C4-2B (cell line): ENCODE data around the gene RTN1.
A peak's percentile ranks its signal among the peaks of the same experiment; 100 is the strongest.

ENCODE experiments used
- H3K27ac ChIP-seq: fragments of 450-650 bp; 2 replicates; pipeline ENCODE4 v1.5.1; 2017
- ZFX ChIP-seq: fragments of 450-650 bp; IDR thresholded peaks from 2 replicates; pipeline ENCODE4 v1.6.1; 2017
- TF ChIP-seq, protein P1 (sequence below): fragments of 450-650 bp; conservative IDR thresholded peaks from 2 replicates; pipeline ENCODE4 v1.5.1; 2017; ENCODE audit warnings: mild to moderate bottlenecking

Gene RTN1

DNA sequence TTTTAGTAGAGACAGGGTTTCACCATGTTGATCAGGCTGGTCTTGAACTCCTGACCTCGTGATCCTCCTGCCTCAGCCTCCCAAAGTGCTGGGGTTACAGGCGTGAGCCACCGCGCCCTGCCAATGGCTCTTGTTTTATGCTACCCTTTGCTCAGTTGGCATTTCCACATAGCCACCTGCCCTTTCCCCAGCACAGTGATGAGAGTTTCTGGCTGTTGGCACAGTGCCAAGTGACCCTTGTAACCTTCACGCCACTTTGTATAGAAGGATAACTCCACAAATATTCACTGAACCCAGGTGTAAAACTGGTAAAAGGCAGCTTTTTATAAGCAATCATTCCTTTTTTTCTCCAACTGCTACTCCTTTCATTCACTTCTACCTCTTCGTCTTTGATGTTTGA lies 275.5 kb downstream of the RTN1 start:
- no peak overlapping the region for H3K27ac ChIP-seq
- TF ChIP-seq, protein P1, sequence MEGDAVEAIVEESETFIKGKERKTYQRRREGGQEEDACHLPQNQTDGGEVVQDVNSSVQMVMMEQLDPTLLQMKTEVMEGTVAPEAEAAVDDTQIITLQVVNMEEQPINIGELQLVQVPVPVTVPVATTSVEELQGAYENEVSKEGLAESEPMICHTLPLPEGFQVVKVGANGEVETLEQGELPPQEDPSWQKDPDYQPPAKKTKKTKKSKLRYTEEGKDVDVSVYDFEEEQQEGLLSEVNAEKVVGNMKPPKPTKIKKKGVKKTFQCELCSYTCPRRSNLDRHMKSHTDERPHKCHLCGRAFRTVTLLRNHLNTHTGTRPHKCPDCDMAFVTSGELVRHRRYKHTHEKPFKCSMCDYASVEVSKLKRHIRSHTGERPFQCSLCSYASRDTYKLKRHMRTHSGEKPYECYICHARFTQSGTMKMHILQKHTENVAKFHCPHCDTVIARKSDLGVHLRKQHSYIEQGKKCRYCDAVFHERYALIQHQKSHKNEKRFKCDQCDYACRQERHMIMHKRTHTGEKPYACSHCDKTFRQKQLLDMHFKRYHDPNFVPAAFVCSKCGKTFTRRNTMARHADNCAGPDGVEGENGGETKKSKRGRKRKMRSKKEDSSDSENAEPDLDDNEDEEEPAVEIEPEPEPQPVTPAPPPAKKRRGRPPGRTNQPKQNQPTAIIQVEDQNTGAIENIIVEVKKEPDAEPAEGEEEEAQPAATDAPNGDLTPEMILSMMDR = no peak
- no peak for TF ChIP-seq ZFX

DNA sequence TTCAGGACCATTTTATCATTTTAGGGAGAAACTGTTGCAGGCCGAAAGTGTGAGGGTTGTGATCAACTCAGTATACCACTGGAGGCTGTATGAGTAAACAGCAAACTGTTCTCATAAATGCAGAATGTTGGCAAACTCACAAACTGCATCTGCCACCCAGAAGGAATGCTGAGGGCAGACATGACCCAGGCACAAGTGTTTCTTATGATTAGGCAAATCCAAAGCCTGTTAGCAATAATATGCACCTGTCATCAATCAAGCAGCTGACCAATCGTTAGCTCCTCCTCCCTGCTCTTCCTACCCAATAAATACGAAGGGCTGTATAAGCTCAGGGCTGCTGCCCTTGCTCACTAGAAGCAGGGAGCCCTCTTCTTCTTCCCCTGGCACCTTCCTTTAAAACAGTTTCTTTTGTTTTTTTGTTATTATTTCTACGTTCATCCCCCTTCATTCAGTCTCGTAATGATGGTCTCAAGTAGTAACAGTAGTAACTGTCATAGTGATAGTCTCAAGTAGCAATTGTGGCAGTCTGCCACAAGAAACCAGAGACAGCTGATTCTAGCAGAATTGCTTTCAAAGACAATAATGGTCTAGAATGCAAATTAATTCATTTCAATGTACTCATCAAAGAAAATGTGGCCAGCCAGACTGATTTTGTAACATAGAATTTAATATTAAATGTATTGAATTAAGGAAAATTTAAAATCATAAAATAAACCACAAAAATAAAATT lies 278.8 kb downstream of the RTN1 start:
- H3K27ac ChIP-seq = no peak overlapping the region
- TF ChIP-seq, protein P1 = no peak
- TF ChIP-seq ZFX = no peak

DNA sequence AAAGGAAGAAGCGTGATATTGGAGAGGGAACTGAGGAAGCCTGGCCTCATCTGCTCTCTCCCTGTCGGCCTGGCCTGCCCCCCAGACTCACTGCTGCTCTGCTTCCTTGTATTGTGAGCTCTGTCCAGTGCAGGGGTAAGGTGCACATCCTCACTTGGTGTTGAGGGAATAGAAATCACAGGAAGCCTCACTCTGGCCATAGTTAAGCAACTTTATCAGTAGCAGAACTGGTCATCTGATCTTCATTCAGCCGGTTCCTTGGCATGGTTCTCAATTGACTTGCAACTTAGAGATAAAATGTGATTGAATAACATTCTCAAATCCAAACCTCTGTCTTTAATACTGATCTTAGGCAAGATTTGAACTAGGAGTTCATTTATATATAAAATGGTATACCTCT lies 282.5 kb downstream of the RTN1 start:
- no peak overlapping the region for H3K27ac ChIP-seq
- TF ChIP-seq, protein P1 = no peak
- TF ChIP-seq ZFX = no peak

DNA sequence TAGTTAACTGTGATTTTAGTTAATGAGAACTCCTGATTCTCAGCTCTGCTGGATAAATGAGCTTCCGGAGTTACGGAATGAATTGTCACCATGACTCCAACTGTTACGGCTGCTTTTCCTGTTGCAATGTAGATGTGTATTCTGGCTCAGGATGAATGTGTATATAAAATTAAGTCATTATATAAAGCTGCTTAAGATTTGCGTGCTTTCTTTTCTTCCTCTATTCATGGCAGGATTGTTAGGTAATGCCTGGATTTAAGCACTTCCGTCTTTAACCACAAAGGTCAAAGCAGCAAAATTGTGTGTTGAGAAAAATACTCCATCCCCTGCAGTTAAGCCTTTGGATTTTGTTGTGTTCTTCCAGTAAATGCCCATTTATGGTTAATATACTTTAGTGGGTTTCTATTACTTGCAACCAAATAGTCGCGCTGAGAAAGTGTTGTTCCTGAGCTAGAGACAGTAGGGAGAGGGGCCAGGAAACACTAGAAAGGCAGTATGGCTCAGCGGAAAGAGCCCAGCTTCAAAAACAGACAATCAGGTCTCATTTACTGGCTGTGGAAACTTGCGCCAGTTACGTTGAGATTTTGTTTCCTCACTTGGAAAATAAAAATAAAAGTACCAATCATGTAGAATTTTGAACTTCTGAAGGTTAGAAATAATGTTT lies 284.6 kb downstream of the RTN1 start:
- no peak overlapping the region for H3K27ac ChIP-seq
- TF ChIP-seq, protein P1 = no peak
- no peak for TF ChIP-seq ZFX

DNA sequence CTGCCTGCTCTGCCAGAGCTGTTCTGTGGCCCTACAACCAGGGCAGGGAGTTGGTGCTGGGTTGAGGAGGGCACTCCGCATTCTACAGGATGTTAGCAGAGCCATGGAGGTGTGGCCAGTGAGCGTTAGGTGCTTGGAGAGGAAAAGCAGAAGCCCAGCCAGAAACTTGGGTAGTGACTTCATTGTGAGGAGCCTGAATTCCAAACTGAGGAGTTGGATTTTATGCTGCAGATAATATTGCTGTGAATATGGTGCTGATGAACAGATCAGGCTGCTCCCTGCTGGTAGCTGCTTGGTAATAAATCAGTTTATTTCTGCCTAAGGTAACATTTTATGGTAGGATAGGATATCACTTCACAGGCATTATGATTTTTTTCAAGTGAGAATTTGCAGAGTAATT lies 286.8 kb downstream of the RTN1 start:
- TF ChIP-seq, protein P1 = peak; percentile 17
- TF ChIP-seq ZFX = no peak
- no peak overlapping the region for H3K27ac ChIP-seq

DNA sequence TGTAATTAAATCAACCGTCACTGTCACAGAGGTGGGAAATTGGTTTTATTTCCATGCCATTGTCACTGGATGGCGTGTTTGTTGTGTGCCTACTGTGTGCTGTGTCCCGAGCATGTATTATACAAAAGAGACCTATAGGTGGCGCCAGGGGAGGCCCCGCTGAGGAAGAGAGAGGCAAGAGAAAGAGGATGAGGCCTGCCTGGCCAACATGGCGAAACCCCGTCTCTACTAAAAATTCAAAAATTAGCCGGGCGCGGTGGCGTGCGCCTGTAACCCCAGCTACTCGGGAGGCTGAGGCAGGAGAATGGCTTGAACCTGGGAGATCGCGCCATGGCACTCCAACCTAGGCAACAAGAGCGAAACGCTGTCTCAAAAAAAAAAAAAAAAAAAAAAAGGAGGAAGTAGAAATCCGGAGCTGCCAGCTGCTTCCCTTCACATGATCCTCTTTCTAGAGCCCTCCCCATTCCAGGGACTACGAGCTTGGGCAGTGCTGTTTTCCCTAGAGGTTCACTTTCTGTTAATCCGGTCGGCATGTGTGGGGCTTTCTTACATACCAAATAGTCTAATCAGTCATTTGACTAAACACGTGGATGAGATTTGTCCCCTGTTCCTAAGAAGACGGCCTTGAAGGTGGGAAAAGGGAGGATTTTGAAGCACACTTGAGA lies 287.6 kb downstream of the RTN1 start:
- H3K27ac ChIP-seq = no peak overlapping the region
- no peak for TF ChIP-seq ZFX
- TF ChIP-seq, protein P1 = peak; percentile 22

DNA sequence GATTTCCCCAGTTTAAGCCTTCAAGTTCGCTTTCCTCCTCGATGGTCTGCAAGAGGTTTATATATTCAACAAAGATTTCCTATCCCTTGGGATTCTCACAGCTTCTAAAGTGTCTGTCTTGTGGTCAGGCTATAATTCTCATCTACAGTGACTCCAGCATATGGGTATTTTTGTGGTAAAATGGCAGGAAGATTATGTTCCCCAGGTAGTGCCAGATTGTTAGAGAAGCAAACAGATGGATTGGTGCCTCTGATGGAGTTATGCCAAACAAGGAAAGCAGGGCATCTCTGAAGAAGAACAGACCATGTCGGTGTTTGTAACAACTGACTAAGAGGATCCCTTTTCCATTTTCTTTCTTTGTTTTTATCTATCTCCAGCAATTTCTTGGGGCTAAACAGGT lies 288.4 kb downstream of the RTN1 start:
- no peak overlapping the region for H3K27ac ChIP-seq
- no peak for TF ChIP-seq ZFX
- TF ChIP-seq, protein P1 = no peak
